Prostate gland (tissue), 2 donors: ENCODE results near the gene TNFSF13. TPM values are rescaled to one million over a fixed set of nuclear protein-coding genes. Genes with fewer than 3 reads are reported as not detected.

Experiments
- DNase-seq: peaks from one replicate; pipeline ENCODE4 v3.0.0-alpha.2; 2019; ENCODE audit warnings: low spot score
- H3K27ac ChIP-seq, 2 donors: fragments of 200-600 bp; sonication (generic); 2 replicates each; pipeline ENCODE4 v1.5.1; 2017 to 2019
- H3K27me3 ChIP-seq: fragments of 200-600 bp; sonication (generic); replicated peaks from 2 replicates; pipeline ENCODE4 v1.5.1; 2019; ENCODE audit not compliant: insufficient read depth
- H3K36me3 ChIP-seq, 2 donors: fragments of 200-600 bp; sonication (generic); 1 replicate in 1 of 2; 2 replicates in 1 of 2; pipeline versions ENCODE4 v1.5.1 to v1.8.1; 2017 to 2019
- H3K4me1 ChIP-seq: fragments of 200-600 bp; sonication (generic); replicated peaks from 2 replicates; pipeline ENCODE4 v1.5.1; 2019
- H3K4me3 ChIP-seq, 2 donors: fragments of 200-600 bp; sonication (generic); 2 replicates each; pipeline ENCODE4 v1.5.1; 2017 to 2019
- H3K9me3 ChIP-seq: fragments of 200-600 bp; sonication (generic); 2 replicates; pipeline ENCODE4 v1.5.1; 2017
- CTCF ChIP-seq, 4 experiments: fragments of 200-600 bp in 2 of 4; fragments of 450-650 bp in 2 of 4; sonication (generic) in 2 of 4; IDR thresholded peaks; 1 replicate in 3 of 4; 2 replicates in 1 of 4; pipeline ENCODE4 v1.5.1; 2016 to 2019; ENCODE audit warnings: antibody characterized with exemption in 4 of 4, mild to moderate bottlenecking in 2 of 4, moderate library complexity in 2 of 4
- POLR2A ChIP-seq: fragments of 450-650 bp; IDR thresholded peaks from one replicate; pipeline ENCODE4 v1.6.1; 2016; ENCODE audit warnings: antibody characterized with exemption, mild to moderate bottlenecking
- POLR2AphosphoS5 ChIP-seq: sonication (generic); formaldehyde crosslinking; IDR thresholded peaks from one replicate; pipeline ENCODE4 v1.6.1; 2017; ENCODE audit warnings: antibody characterized with exemption
- WGBS: methylation state at CpG from one replicate; pipeline ENCODE4 v1.1.5; 2018; 5-methylcytosine and 5-hydroxymethylcytosine counted together
- intact Hi-C: fragments of 100-400 bp; cut with DNase I; formaldehyde crosslinking; loops from one replicate; pipeline ENCODE4 v1.14.2; 2022
- total RNA-seq, 2 donors: library from RNA; depleted of rRNA; stranded (reverse); fragments of >200 nt; gene quantifications; one replicate each; pipeline ENCODE4 v1.1.0, GENCODE V29; 2016

TNFSF13 gene
- total RNA-seq, 2 donors from 2014 or later: 20.4 to 21.1 TPM

GRCh38 chr17:7575959-7576358 lies 17.4 kb downstream of the TNFSF13 start:
- intact Hi-C loops: no loop called here
- no peaks in the 10 kb centered on the region for H3K4me1 ChIP-seq
- H3K9me3 ChIP-seq: no peaks in the 10 kb centered on the region
- no peaks in the 10 kb centered on the region for H3K27me3 ChIP-seq
- no peak overlapping the region for H3K27ac ChIP-seq
- 71% methylated on average over 7 of the region's 7 CpGs for WGBS
- no peak for DNase-seq
- peaks cover 26 to 42% of the 10 kb centered on the region in 2 donors for H3K36me3 ChIP-seq
- TF ChIP-seq CTCF (IDR thresholded peaks at IDR 0.05): no peak
- TF ChIP-seq POLR2AphosphoS5: no peak
- no peak for TF ChIP-seq POLR2A
- H3K4me3 ChIP-seq: no peak overlapping the region

- intact Hi-C loops: no loop called here
- TF ChIP-seq POLR2A (no peak), CTCF (IDR thresholded peaks at IDR 0.05) (no peak), POLR2AphosphoS5 (no peak)
- H3K27ac ChIP-seq: no peak overlapping the region
- no peaks in the 10 kb centered on the region for H3K4me1 ChIP-seq
- no peaks in the 10 kb centered on the region for H3K27me3 ChIP-seq
- no peak for DNase-seq
- H3K9me3 ChIP-seq: no peaks in the 10 kb centered on the region
- 80% methylated on average over 14 of the region's 14 CpGs for WGBS
- H3K36me3 ChIP-seq: peaks cover 26 to 42% of the 10 kb centered on the region in 2 donors
- no peak overlapping the region for H3K4me3 ChIP-seq
These were observed 17.9 kb downstream of the TNFSF13 start for GRCh38 chr17:7576432-7576937.

DNA sequence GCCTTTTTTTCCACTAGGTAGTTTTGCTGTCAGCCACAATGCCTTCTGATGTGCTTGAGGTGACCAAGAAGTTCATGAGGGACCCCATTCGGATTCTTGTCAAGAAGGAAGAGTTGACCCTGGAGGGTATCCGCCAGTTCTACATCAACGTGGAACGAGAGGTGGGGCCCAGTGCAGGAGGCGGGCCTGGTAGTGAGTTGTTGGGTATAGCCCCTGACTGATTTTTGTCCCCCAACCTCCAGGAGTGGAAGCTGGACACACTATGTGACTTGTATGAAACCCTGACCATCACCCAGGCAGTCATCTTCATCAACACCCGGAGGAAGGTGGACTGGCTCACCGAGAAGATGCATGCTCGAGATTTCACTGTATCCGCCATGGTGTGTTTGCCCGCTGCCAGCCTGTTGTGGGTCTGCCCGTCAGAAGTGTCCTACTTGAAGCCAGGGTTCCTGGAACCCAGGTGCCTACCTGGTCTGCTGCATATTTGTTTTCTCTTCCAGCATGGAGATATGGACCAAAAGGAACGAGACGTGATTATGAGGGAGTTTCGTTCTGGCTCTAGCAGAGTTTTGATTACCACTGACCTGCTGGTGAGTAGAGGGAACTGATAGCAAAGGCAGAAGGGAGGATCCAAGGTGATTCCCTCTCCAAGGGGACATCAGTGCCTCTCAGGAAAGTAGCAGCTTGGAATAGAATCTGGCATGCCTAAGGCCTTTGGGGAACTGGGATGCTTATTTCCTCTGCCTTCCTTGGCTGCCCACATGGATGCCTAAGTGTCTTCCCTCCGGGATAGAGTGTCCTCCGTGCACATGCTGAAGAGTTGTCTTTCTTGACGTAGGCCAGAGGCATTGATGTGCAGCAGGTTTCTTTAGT lies 19.0 kb downstream of the TNFSF13 start:
- H3K4me3 ChIP-seq: no peak overlapping the region
- H3K27me3 ChIP-seq: no peaks in the 10 kb centered on the region
- 75% methylated on average over 17 of the region's 17 CpGs for WGBS
- peaks cover 6% of the 10 kb centered on the region for H3K4me1 ChIP-seq
- TF ChIP-seq POLR2A (no peak), POLR2AphosphoS5 (no peak), CTCF (IDR thresholded peaks at IDR 0.05) (no peak)
- H3K9me3 ChIP-seq: no peaks in the 10 kb centered on the region
- intact Hi-C loops: no loop called here
- no peak overlapping the region for H3K27ac ChIP-seq
- DNase-seq: no peak
- peaks cover 26 to 42% of the 10 kb centered on the region in 2 donors for H3K36me3 ChIP-seq

DNA sequence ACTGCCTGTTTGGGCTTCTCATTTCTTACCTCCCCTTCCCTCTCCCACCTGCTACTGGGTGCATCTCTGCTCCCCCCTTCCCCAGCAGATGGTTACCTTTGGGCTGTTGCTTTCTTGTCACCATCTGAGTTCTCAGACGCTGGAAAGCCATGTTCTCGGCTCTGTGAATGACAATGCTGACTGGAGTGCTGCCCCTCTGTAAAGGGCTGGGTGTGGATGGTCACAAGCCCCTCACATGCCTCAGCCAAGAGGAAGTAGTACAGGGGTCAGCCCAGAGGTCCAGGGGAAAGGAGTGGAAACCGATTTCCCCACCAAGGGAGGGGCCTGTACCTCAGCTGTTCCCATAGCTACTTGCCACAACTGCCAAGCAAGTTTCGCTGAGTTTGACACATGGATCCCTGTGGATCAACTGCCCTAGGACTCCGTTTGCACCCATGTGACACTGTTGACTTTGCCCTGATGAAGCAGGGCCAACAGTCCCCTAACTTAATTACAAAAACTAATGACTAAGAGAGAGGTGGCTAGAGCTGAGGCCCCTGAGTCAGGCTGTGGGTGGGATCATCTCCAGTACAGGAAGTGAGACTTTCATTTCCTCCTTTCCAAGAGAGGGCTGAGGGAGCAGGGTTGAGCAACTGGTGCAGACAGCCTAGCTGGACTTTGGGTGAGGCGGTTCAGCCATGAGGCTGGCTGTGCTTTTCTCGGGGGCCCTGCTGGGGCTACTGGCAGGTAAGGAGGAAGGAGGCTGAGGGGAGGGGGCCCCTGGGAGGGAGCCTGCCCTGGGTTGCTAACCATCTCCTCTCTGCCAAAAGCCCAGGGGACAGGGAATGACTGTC lies 20.7 kb downstream of the TNFSF13 start, which contains the start of gene CD68:
CD68 (plus strand) TSS at position 638 of the 833 bp plus-strand sequence; CDS start at position 678, 40 bp downstream.
- H3K27me3 ChIP-seq: no peaks in the 10 kb centered on the region
- DNase-seq: no peak
- peaks cover 26 to 42% of the 10 kb centered on the region in 2 donors for H3K36me3 ChIP-seq
- WGBS: 20% methylated on average over 7 of the region's 7 CpGs
- TF ChIP-seq POLR2AphosphoS5 (peak; percentile 49), POLR2A (peak; percentile 80), CTCF (IDR thresholded peaks at IDR 0.05) (no peak)
- H3K4me1 ChIP-seq: peaks cover 14% of the 10 kb centered on the region
- intact Hi-C loops: no loop called here
- H3K4me3 ChIP-seq: no peak within 1 kb of the TSS
- H3K27ac ChIP-seq: peak within 1 kb of the TSS; percentile 59 to 71
- no peaks in the 10 kb centered on the region for H3K9me3 ChIP-seq
